Endothelial cell of umbilical vein (primary cell): Measurements from ENCODE around the gene CENPP. TPM values are rescaled to one million over a fixed set of nuclear protein-coding genes. Genes with fewer than 3 reads are reported as not detected.

Experiments
- BruUV-seq: library from RNA; stranded (reverse); fragments of 400-500 nt; replicated peaks from 2 replicates; lab custom pipeline; 2021; lab: Mats Ljungman, UMichigan
- CTCF ChIA-PET: fragments of 300-600, 350-600 bp; sonication (Branson Sonifier 250); formaldehyde crosslinking; loops from one replicate; lab custom pipeline; 2021; ENCODE audit warnings: antibody characterized with exemption, inconsistent platforms; lab: Charles Lee
- POLR2A ChIA-PET: fragments of 300-600, 350-600 bp; sonication (Branson Sonifier 250); formaldehyde crosslinking; loops from one replicate; lab custom pipeline; 2021; ENCODE audit warnings: antibody characterized with exemption, inconsistent platforms; lab: Charles Lee
- DNase-seq: peaks from one replicate; pipeline ENCODE4 v3.0.0-alpha.2; 2011; ENCODE audit warnings: low read depth, low spot score
- FAIRE-seq: peaks from 2 replicates; lab custom pipeline; 2011; peaks lifted over from hg19 to GRCh38; lab: Jason Lieb, UNC
- H2AFZ ChIP-seq: 2 replicates; pipeline ENCODE4 v1.6.0; 2012; ENCODE audit warnings: low read depth, low read length, control low read depth, inconsistent platforms
- H3K27ac ChIP-seq: 2 replicates; pipeline ENCODE4 v1.5.1; 2011; ENCODE audit warnings: low read depth, mild to moderate bottlenecking, control low read depth, low read length, moderate library complexity; ENCODE audit not compliant: insufficient read depth
- H3K27me3 ChIP-seq, 2 experiments: 2 replicates each; pipeline versions ENCODE4 v1.6.0 to v1.6.1; 2011; ENCODE audit warnings: low read length in 2 of 2, mixed read lengths in 1 of 2; ENCODE audit not compliant: control insufficient read depth in 2 of 2, insufficient read depth in 2 of 2
- H3K36me3 ChIP-seq, 2 experiments: 2 replicates in 1 of 2; 3 replicates in 1 of 2; pipeline ENCODE4 v1.5.1; 2011; ENCODE audit warnings: low read length in 2 of 2, mild to moderate bottlenecking in 1 of 2, moderate library complexity in 1 of 2; ENCODE audit not compliant: control insufficient read depth in 2 of 2, insufficient read depth in 2 of 2; ENCODE audit errors: extremely low read depth in 1 of 2
- H3K4me1 ChIP-seq: 3 replicates; pipeline ENCODE4 v1.5.1; 2011; ENCODE audit warnings: mild to moderate bottlenecking, low read length; ENCODE audit not compliant: control insufficient read depth, insufficient read depth; ENCODE audit errors: extremely low read depth
- H3K4me2 ChIP-seq: 2 replicates; pipeline ENCODE4 v1.6.1; 2011; ENCODE audit warnings: low read length, control low read depth, mixed read lengths; ENCODE audit not compliant: insufficient read depth
- H3K4me3 ChIP-seq, 3 experiments: fragments of 200-600 bp in 1 of 3; sonication (generic), shearing (Covaris generic) in 1 of 3; replicated peaks in 1 of 3; 2 replicates each; pipeline ENCODE4 v1.5.1; 2011 to 2016; ENCODE audit warnings: control low read depth in 3 of 3, low read length in 3 of 3, mild to moderate bottlenecking in 2 of 3, inconsistent platforms in 1 of 3, low read depth in 1 of 3, moderate library complexity in 1 of 3; ENCODE audit not compliant: insufficient read depth in 1 of 3
- H3K79me2 ChIP-seq: 2 replicates; pipeline ENCODE4 v1.6.0; 2012; ENCODE audit warnings: low read length, inconsistent platforms; ENCODE audit not compliant: control insufficient read depth, insufficient read depth
- H3K9ac ChIP-seq: replicated peaks from 2 replicates; pipeline ENCODE3; 2011; ENCODE audit warnings: low read length, control low read depth; ENCODE audit not compliant: insufficient read depth; ENCODE audit errors: extremely low read depth
- H3K9me1 ChIP-seq: replicated peaks from 3 replicates; pipeline ENCODE4 v1.6.0; 2011; ENCODE audit warnings: mild to moderate bottlenecking, low read length; ENCODE audit not compliant: control insufficient read depth, insufficient read depth; ENCODE audit errors: extremely low read depth
- H3K9me3 ChIP-seq: replicated peaks from 2 replicates; pipeline ENCODE4 v1.5.1; 2012; ENCODE audit warnings: low read length, inconsistent platforms; ENCODE audit not compliant: control insufficient read depth, insufficient read depth
- H4K20me1 ChIP-seq: replicated peaks from 2 replicates; pipeline ENCODE3; 2011; ENCODE audit warnings: mild to moderate bottlenecking, low read length; ENCODE audit not compliant: control insufficient read depth, insufficient read depth; ENCODE audit errors: extremely low read depth
- EZH2 ChIP-seq: IDR thresholded peaks from 2 replicates; pipeline ENCODE4 v1.6.1; 2012; ENCODE audit warnings: borderline replicate concordance, low read depth, mild to moderate bottlenecking, moderate library complexity, low read length, inconsistent platforms; ENCODE audit not compliant: severe bottlenecking
- FOS ChIP-seq: IDR thresholded peaks from 2 replicates; pipeline ENCODE4 v1.6.1; 2011; ENCODE audit warnings: mild to moderate bottlenecking, low read length, moderate library complexity, borderline replicate concordance; ENCODE audit not compliant: insufficient read depth
- GATA2 ChIP-seq: IDR thresholded peaks from 2 replicates; pipeline ENCODE4 v1.7.0; 2011; ENCODE audit warnings: low read depth, mild to moderate bottlenecking, moderate library complexity, mixed read lengths, low read length; ENCODE audit not compliant: insufficient read length, insufficient read depth
- JUN ChIP-seq: IDR thresholded peaks from 2 replicates; pipeline ENCODE4 v1.6.1; 2011; ENCODE audit warnings: borderline replicate concordance, low read depth; ENCODE audit not compliant: insufficient read length, insufficient read depth
- MYC ChIP-seq: IDR thresholded peaks from one replicate; pipeline ENCODE4 v1.6.1; 2011; ENCODE audit warnings: mild to moderate bottlenecking, low read depth, low read length
- POLR2A ChIP-seq: IDR thresholded peaks from 2 replicates; pipeline ENCODE4 v1.6.1; 2012; ENCODE audit warnings: low read depth, mild to moderate bottlenecking, control low read depth, low read length
- POLR2AphosphoS5 ChIP-seq: IDR thresholded peaks from 2 replicates; pipeline ENCODE4 v1.6.1; 2012; ENCODE audit warnings: low read depth, mild to moderate bottlenecking, control low read depth, low read length, moderate library complexity; ENCODE audit not compliant: insufficient read depth
- dilution Hi-C: fragments of 300-500 bp; cut with MboI; formaldehyde crosslinking; loops from one replicate; pipeline ENCODE4 v1.15.0; 2019; ENCODE audit warnings: low sequenced_read_pairs; ENCODE audit not compliant: extremely low pct_ligation_motif_present
- intact Hi-C: fragments of 100-400 bp; cut with micrococcal nuclease; formaldehyde crosslinking; loops from one replicate; pipeline ENCODE4 v1.10.0; 2022
- polyA plus RNA-seq, 4 experiments: library from polyadenylated mRNA; depleted of rRNA in 3 of 4; stranded (reverse) in 3 of 4; unstranded in 1 of 4; fragments of >200 nt; gene quantifications; 2 replicates each; pipeline versions ENCODE4 v1.2.1 to v1.2.3, GENCODE V29; 2011 to 2012; ENCODE audit warnings: missing spikeins in 1 of 4
- total RNA-seq: library from RNA; stranded (reverse); gene quantifications from 2 replicates; pipeline ENCODE4 v1.2.3, GENCODE V29; 2021
- TF ChIP-seq, protein P1 (sequence below), 2 donors: IDR thresholded peaks; 1 replicate in 1 of 2; 2 replicates in 1 of 2; pipeline ENCODE4 v1.5.1; 2011; ENCODE audit warnings: low read length in 2 of 2, mild to moderate bottlenecking in 2 of 2, moderate library complexity in 2 of 2, control low read depth in 1 of 2, inconsistent platforms in 1 of 2, low read depth in 1 of 2; ENCODE audit not compliant: insufficient read depth in 1 of 2; ENCODE audit errors: extremely low read depth in 1 of 2
- TF ChIP-seq, protein P2 (sequence below): IDR thresholded peaks from 2 replicates; pipeline ENCODE4 v1.6.1; 2011; ENCODE audit not compliant: insufficient read depth, insufficient read length

The CENPP gene
- total and polyA plus RNA-seq, 2 donors (not counting 3 experiments of a cell fraction or from before 2014, with no cell fraction given), result 1.2 to 12.0 TPM

- no peaks in the 10 kb centered on the region for H4K20me1 ChIP-seq
- ChIA-PET POLR2A (no interaction called here), CTCF (no interaction called here)
- no peaks in the 10 kb centered on the region for H3K9me3 ChIP-seq
- no peak overlapping the region for H3K4me3 ChIP-seq
- intact Hi-C loops (loop anchor here (10.0 kb wide), 1 partner anchor 385 kb away; no protein-coding TSS in a partner anchor), dilution Hi-C loops (no loop called here)
- no TSS peak for BruUV-seq
- H3K4me1 ChIP-seq, result no peaks in the 10 kb centered on the region
- no peak overlapping the region for H2AFZ ChIP-seq
- DNase-seq (no peak), FAIRE-seq (no peak)
- H3K9me1 ChIP-seq, result no peaks in the 10 kb centered on the region
- peaks cover 10 to 49% of the 10 kb centered on the region in 2 experiments for H3K36me3 ChIP-seq
- H3K9ac ChIP-seq, result no peak overlapping the region
- H3K79me2 ChIP-seq, result no peaks in the 10 kb centered on the region
- H3K27ac ChIP-seq, result no peak overlapping the region
- no peak overlapping the region for H3K4me2 ChIP-seq
- H3K27me3 ChIP-seq, result no peaks in the 10 kb centered on the region
- no peak for TF ChIP-seq JUN
- no peak for TF ChIP-seq FOS
- no peak for TF ChIP-seq GATA2
- no peak for TF ChIP-seq EZH2
- no peak for TF ChIP-seq POLR2AphosphoS5
- TF ChIP-seq, protein P1, sequence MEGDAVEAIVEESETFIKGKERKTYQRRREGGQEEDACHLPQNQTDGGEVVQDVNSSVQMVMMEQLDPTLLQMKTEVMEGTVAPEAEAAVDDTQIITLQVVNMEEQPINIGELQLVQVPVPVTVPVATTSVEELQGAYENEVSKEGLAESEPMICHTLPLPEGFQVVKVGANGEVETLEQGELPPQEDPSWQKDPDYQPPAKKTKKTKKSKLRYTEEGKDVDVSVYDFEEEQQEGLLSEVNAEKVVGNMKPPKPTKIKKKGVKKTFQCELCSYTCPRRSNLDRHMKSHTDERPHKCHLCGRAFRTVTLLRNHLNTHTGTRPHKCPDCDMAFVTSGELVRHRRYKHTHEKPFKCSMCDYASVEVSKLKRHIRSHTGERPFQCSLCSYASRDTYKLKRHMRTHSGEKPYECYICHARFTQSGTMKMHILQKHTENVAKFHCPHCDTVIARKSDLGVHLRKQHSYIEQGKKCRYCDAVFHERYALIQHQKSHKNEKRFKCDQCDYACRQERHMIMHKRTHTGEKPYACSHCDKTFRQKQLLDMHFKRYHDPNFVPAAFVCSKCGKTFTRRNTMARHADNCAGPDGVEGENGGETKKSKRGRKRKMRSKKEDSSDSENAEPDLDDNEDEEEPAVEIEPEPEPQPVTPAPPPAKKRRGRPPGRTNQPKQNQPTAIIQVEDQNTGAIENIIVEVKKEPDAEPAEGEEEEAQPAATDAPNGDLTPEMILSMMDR (IDR thresholded peaks at IDR 0.05; ENCODE audit: extremely low read depth in 1 of 2, insufficient read depth in 1 of 2, low read depth in 1 of 2, low read length in 2 of 2), result no peak
- TF ChIP-seq MYC, result no peak
- TF ChIP-seq, protein P2, sequence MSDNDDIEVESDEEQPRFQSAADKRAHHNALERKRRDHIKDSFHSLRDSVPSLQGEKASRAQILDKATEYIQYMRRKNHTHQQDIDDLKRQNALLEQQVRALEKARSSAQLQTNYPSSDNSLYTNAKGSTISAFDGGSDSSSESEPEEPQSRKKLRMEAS, result no peak
- TF ChIP-seq POLR2A, result no peak
Observed at GRCh38 chr9:92639791-92640271, 314.1 kb downstream of the CENPP start.
